Hepatocyte (in vitro differentiated cells): ENCODE results near the gene PRMT1. TPM values are rescaled to one million over a fixed set of nuclear protein-coding genes. Genes with fewer than 3 reads are reported as not detected.
A peak's percentile ranks its signal among the peaks of the same experiment; 100 is the strongest.
"Not testable (repeated sequence)": the region's sequence is repeated elsewhere in the genome, so short reads cannot be mapped to it uniquely, and the experiment has no call there.

Experiments
- DNase-seq: peaks from one replicate; pipeline ENCODE4 v3.0.0-alpha.2; 2016; ENCODE audit warnings: low spot score
- H2AFZ ChIP-seq: fragments of 200-600 bp; sonication (generic); 2 replicates; pipeline ENCODE4 v1.6.0; 2016; ENCODE audit warnings: antibody characterized with exemption, mild to moderate bottlenecking
- H3K27ac ChIP-seq: fragments of 200-600 bp; sonication (generic); 2 replicates; pipeline ENCODE4 v1.5.1; 2016; ENCODE audit warnings: mild to moderate bottlenecking
- H3K27me3 ChIP-seq: fragments of 200-600 bp; sonication (generic); 2 replicates; pipeline ENCODE4 v1.6.1; 2016
- H3K36me3 ChIP-seq: fragments of 200-600 bp; sonication (generic); replicated peaks from 2 replicates; pipeline ENCODE4 v1.5.1; 2016; ENCODE audit warnings: low read depth; ENCODE audit not compliant: insufficient read depth
- H3K4me1 ChIP-seq: fragments of 200-600 bp; sonication (generic); 2 replicates; pipeline ENCODE4 v1.5.1; 2016; ENCODE audit warnings: mild to moderate bottlenecking, moderate library complexity; ENCODE audit not compliant: insufficient read depth
- H3K4me2 ChIP-seq: fragments of 200-600 bp; sonication (generic); 2 replicates; pipeline ENCODE4 v1.6.0; 2016
- H3K4me3 ChIP-seq: fragments of 200-600 bp; sonication (generic); 2 replicates; pipeline ENCODE4 v1.5.1; 2016; ENCODE audit warnings: mild to moderate bottlenecking
- H3K79me2 ChIP-seq: fragments of 200-600 bp; sonication (generic); 2 replicates; pipeline ENCODE4 v1.6.0; 2017; ENCODE audit warnings: mild to moderate bottlenecking
- H3K9me2 ChIP-seq: fragments of 200-600 bp; sonication (generic); replicated peaks from 2 replicates; pipeline ENCODE4 v1.6.0; 2017; ENCODE audit warnings: mild to moderate bottlenecking; ENCODE audit not compliant: insufficient read depth
- H3K9me3 ChIP-seq: fragments of 200-600 bp; sonication (generic); 2 replicates; pipeline ENCODE4 v1.5.1; 2016; ENCODE audit warnings: low read depth, mild to moderate bottlenecking
- H4K20me1 ChIP-seq: fragments of 200-600 bp; sonication (generic); 2 replicates; pipeline ENCODE4 v1.6.0; 2016; ENCODE audit warnings: mild to moderate bottlenecking; ENCODE audit not compliant: insufficient read depth, poor library complexity, severe bottlenecking
- EZH2 ChIP-seq: fragments of 200-600 bp; sonication (generic); IDR thresholded peaks from 2 replicates; pipeline ENCODE4 v1.6.1; 2016; ENCODE audit warnings: antibody characterized with exemption, mild to moderate bottlenecking, borderline replicate concordance
- EZH2phosphoT487 ChIP-seq: fragments of 200-600 bp; sonication (generic); IDR thresholded peaks from one replicate; pipeline ENCODE4 v1.6.1; 2018; ENCODE audit warnings: antibody characterized with exemption, mild to moderate bottlenecking, low read depth, moderate library complexity; ENCODE audit not compliant: unreplicated experiment, severe bottlenecking
- WGBS: methylation state at CpG from one replicate; pipeline ENCODE4 v1.1.6; 2016; ENCODE audit warnings: low lambda C conversion rate; ENCODE audit errors: missing lambda C conversion rate; 5-methylcytosine and 5-hydroxymethylcytosine counted together
- polyA plus RNA-seq: library from polyadenylated mRNA; unstranded; fragments of >200 nt; fragmentation: Nextera tagmentation; extraction: Ambion mirVana; gene quantifications from 2 replicates; pipeline ENCODE4 v1.2.1, GENCODE V29; 2016
- total RNA-seq: library from RNA; depleted of rRNA; stranded (reverse); fragments of >200 nt; gene quantifications from 2 replicates; pipeline ENCODE4 v1.2.3, GENCODE V29; 2014
- TF ChIP-seq, protein P1 (sequence below): fragments of 200-600 bp; sonication (generic); IDR thresholded peaks from 2 replicates; pipeline ENCODE4 v1.5.1; 2016; ENCODE audit warnings: antibody characterized with exemption, mild to moderate bottlenecking; ENCODE audit not compliant: poor library complexity

PRMT1 gene
- total and polyA plus RNA-seq, 2 experiments from 2014 or later = 180 to 189 TPM

- no peaks in the 10 kb centered on the region for H3K9me2 ChIP-seq
- H4K20me1 ChIP-seq = no peaks in the 10 kb centered on the region
- H3K4me3 ChIP-seq = no peak overlapping the region
- H3K27ac ChIP-seq = no peak overlapping the region
- WGBS = 85% methylated on average over 8 of the region's 8 CpGs
- H2AFZ ChIP-seq = no peak overlapping the region
- TF ChIP-seq EZH2 = no peak
- TF ChIP-seq, protein P1, sequence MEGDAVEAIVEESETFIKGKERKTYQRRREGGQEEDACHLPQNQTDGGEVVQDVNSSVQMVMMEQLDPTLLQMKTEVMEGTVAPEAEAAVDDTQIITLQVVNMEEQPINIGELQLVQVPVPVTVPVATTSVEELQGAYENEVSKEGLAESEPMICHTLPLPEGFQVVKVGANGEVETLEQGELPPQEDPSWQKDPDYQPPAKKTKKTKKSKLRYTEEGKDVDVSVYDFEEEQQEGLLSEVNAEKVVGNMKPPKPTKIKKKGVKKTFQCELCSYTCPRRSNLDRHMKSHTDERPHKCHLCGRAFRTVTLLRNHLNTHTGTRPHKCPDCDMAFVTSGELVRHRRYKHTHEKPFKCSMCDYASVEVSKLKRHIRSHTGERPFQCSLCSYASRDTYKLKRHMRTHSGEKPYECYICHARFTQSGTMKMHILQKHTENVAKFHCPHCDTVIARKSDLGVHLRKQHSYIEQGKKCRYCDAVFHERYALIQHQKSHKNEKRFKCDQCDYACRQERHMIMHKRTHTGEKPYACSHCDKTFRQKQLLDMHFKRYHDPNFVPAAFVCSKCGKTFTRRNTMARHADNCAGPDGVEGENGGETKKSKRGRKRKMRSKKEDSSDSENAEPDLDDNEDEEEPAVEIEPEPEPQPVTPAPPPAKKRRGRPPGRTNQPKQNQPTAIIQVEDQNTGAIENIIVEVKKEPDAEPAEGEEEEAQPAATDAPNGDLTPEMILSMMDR = no peak
- no peak for TF ChIP-seq EZH2phosphoT487
- no peaks in the 10 kb centered on the region for H3K9me3 ChIP-seq
- no peaks in the 10 kb centered on the region for H3K79me2 ChIP-seq
- no peak for DNase-seq
- no peak overlapping the region for H3K4me2 ChIP-seq
- H3K4me1 ChIP-seq = no peaks in the 10 kb centered on the region
- no peaks in the 10 kb centered on the region for H3K27me3 ChIP-seq
- H3K36me3 ChIP-seq = no peaks in the 10 kb centered on the region
Measured at GRCh38 chr19:49718511-49718910, 41.4 kb downstream of the PRMT1 start.

- Histone ChIP-seq H3K79me2 (no peaks in the 10 kb centered on the region), H3K27me3 (no peaks in the 10 kb centered on the region), H3K4me1 (no peaks in the 10 kb centered on the region), H3K4me2 (no peak overlapping the region), H2AFZ (no peak overlapping the region), H3K9me2 (no peaks in the 10 kb centered on the region), H3K36me3 (no peaks in the 10 kb centered on the region), H3K9me3 (no peaks in the 10 kb centered on the region), H3K27ac (no peak overlapping the region), H3K4me3 (no peak overlapping the region), H4K20me1 (no peaks in the 10 kb centered on the region)
- no peak for DNase-seq
- TF ChIP-seq EZH2 = no peak
- TF ChIP-seq, protein P1 = no peak
- TF ChIP-seq EZH2phosphoT487 = no peak
- 78% methylated on average over 6 of the region's 6 CpGs for WGBS
Measured at GRCh38 chr19:49718991-49719390, 41.9 kb downstream of the PRMT1 start.

DNA sequence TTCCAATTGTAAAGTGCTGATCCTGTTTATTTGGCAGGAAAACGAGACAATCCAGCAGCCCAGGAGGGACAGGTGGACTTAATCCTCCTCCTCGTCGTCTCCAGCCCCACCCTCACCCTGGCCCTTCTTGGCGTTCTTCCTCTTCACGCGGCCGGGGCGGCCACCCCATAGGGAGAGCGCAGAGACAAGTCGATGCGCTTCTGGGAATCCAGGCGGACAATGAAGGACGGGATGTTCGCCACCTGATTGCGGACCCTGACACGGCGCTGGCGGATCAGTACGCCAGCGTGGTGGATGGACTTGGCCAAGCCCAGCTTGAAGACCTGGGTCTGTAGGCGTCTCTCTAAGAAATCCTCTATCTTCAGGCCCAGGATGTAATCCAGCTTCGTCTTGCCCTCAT is 42.3 kb downstream of the PRMT1 start:
- H3K27me3 ChIP-seq, H3K4me3 ChIP-seq, H2AFZ ChIP-seq, H3K9me2 ChIP-seq, H3K36me3 ChIP-seq, H3K79me2 ChIP-seq, H3K27ac ChIP-seq, H3K9me3 ChIP-seq, H4K20me1 ChIP-seq, H3K4me1 ChIP-seq, DNase-seq, H3K4me2 ChIP-seq: not testable (repeated sequence)
- 83% methylated on average over 22 of the region's 22 CpGs for WGBS

GRCh38 chr19:49727217-49728030 is 50.4 kb downstream of the PRMT1 start:
- no peaks in the 10 kb centered on the region for H4K20me1 ChIP-seq
- 67% methylated on average over 23 of the region's 23 CpGs for WGBS
- H3K4me2 ChIP-seq = peak overlapping the region; percentile 44
- peaks cover 4% of the 10 kb centered on the region for H3K4me1 ChIP-seq
- H3K9me2 ChIP-seq = no peaks in the 10 kb centered on the region
- H3K9me3 ChIP-seq = no peaks in the 10 kb centered on the region
- H3K27ac ChIP-seq = peak overlapping the region; percentile 88
- peak; percentile 44 for DNase-seq
- H2AFZ ChIP-seq = peak overlapping the region; percentile 31
- H3K79me2 ChIP-seq = no peaks in the 10 kb centered on the region
- TF ChIP-seq EZH2phosphoT487 (no peak), EZH2 (no peak)
- TF ChIP-seq, protein P1 = no peak
- H3K4me3 ChIP-seq = no peak overlapping the region
- no peaks in the 10 kb centered on the region for H3K36me3 ChIP-seq
- no peaks in the 10 kb centered on the region for H3K27me3 ChIP-seq
